Trophoblast cell (in vitro differentiated cells and primary cell): ENCODE measurements around the gene REEP1.
"Not testable (repeated sequence)": the region's sequence is repeated elsewhere in the genome, so short reads cannot be mapped to it uniquely, and the experiment has no call there.

Experiments used
- DNase-seq, 2 donors: peaks; one replicate each; pipeline ENCODE4 v3.0.0-alpha.2; 2016
- H2AFZ ChIP-seq: 2 replicates; pipeline ENCODE4 v1.6.1; 2013; ENCODE audit warnings: low read length, moderate library complexity, mild to moderate bottlenecking; ENCODE audit not compliant: insufficient read depth, poor library complexity
- H2AK5ac ChIP-seq: 2 replicates; pipeline ENCODE4 v1.6.1; 2013; ENCODE audit warnings: mild to moderate bottlenecking, low read length
- H2BK120ac ChIP-seq: 2 replicates; pipeline ENCODE4 v1.6.1; 2013; ENCODE audit warnings: low read length, mild to moderate bottlenecking, moderate library complexity; ENCODE audit not compliant: insufficient read depth, poor library complexity
- H2BK12ac ChIP-seq: 2 replicates; pipeline ENCODE4 v1.6.1; 2013; ENCODE audit warnings: mild to moderate bottlenecking, low read length, moderate library complexity
- H2BK5ac ChIP-seq: 2 replicates; pipeline ENCODE4 v1.6.1; 2013; ENCODE audit warnings: low read length, low read depth, moderate library complexity, mild to moderate bottlenecking; ENCODE audit not compliant: poor library complexity
- H3K14ac ChIP-seq: 2 replicates; pipeline ENCODE4 v1.6.1; 2013; ENCODE audit warnings: mild to moderate bottlenecking, low read length
- H3K18ac ChIP-seq: 2 replicates; pipeline ENCODE4 v1.6.1; 2013; ENCODE audit warnings: mild to moderate bottlenecking, low read length
- H3K23ac ChIP-seq: 2 replicates; pipeline ENCODE4 v1.6.1; 2013; ENCODE audit warnings: low read length
- H3K27ac ChIP-seq: 2 replicates; pipeline ENCODE4 v1.5.1; 2013; ENCODE audit warnings: low read depth, mild to moderate bottlenecking, inconsistent platforms, low read length, moderate library complexity
- H3K27me3 ChIP-seq: 2 replicates; pipeline ENCODE4 v1.6.1; 2013; ENCODE audit warnings: inconsistent platforms, mild to moderate bottlenecking, low read length, moderate library complexity; ENCODE audit not compliant: insufficient read depth
- H3K36me3 ChIP-seq, 2 experiments: 1 replicate in 1 of 2; 2 replicates in 1 of 2; pipeline ENCODE4 v1.6.1; 2013; ENCODE audit warnings: low read length in 2 of 2, mild to moderate bottlenecking in 2 of 2, moderate library complexity in 1 of 2; ENCODE audit not compliant: insufficient read depth in 2 of 2, control insufficient read depth in 1 of 2
- H3K4ac ChIP-seq: 2 replicates; pipeline ENCODE4 v1.6.1; 2013; ENCODE audit warnings: low read depth, mild to moderate bottlenecking, low read length, moderate library complexity
- H3K4me1 ChIP-seq, 2 experiments: 1 replicate in 1 of 2; 2 replicates in 1 of 2; pipeline ENCODE4 v1.6.1; 2013; ENCODE audit warnings: low read length in 2 of 2, mild to moderate bottlenecking in 2 of 2, moderate library complexity in 1 of 2; ENCODE audit not compliant: insufficient read depth in 2 of 2, control insufficient read depth in 1 of 2
- H3K4me2 ChIP-seq: 2 replicates; pipeline ENCODE4 v1.6.1; 2013; ENCODE audit warnings: inconsistent platforms, mild to moderate bottlenecking, low read length, moderate library complexity
- H3K4me3 ChIP-seq: 2 replicates; pipeline ENCODE4 v1.5.1; 2013; ENCODE audit warnings: mild to moderate bottlenecking, low read depth, low read length, inconsistent platforms
- H3K79me1 ChIP-seq: one replicate; pipeline ENCODE4 v1.6.1; 2013; ENCODE audit warnings: low read length
- H3K79me2 ChIP-seq: 2 replicates; pipeline ENCODE4 v1.6.1; 2013; ENCODE audit warnings: low read length, mild to moderate bottlenecking; ENCODE audit not compliant: control insufficient read depth, insufficient read depth, poor library complexity
- H3K9ac ChIP-seq: 2 replicates; pipeline ENCODE4 v1.6.1; 2013; ENCODE audit warnings: mild to moderate bottlenecking, low read length
- H3K9me3 ChIP-seq: 2 replicates; pipeline ENCODE4 v1.6.1; 2013; ENCODE audit warnings: low read depth, mild to moderate bottlenecking, control low read depth, inconsistent platforms, low read length; ENCODE audit not compliant: insufficient read depth
- H4K12ac ChIP-seq: 2 replicates; pipeline ENCODE4 v1.6.1; 2013; ENCODE audit warnings: low read depth, mild to moderate bottlenecking, low read length, moderate library complexity
- H4K8ac ChIP-seq: 2 replicates; pipeline ENCODE4 v1.6.1; 2013; ENCODE audit warnings: low read depth, mild to moderate bottlenecking, low read length, moderate library complexity
- H4K91ac ChIP-seq: one replicate; pipeline ENCODE4 v1.6.1; 2013; ENCODE audit warnings: low read depth, mild to moderate bottlenecking, low read length, moderate library complexity
- WGBS: extraction: QIAGEN DNeasy Blood & Tissue Kit; methylation state at CpG from one replicate; pipeline ENCODE4 v1.1.7; 2013; ENCODE audit warnings: missing lambda C conversion rate; ENCODE audit not compliant: insufficient read length, insufficient coverage; ENCODE audit errors: extremely low coverage; 5-methylcytosine and 5-hydroxymethylcytosine counted together

REEP1 gene

GRCh38 chr2:86231680-86232372, 105.6 kb downstream of the REEP1 start:
- no peak overlapping the region for H4K12ac ChIP-seq
- H3K4me2 ChIP-seq: no peak overlapping the region
- H2BK5ac ChIP-seq: no peak overlapping the region
- no peaks in the 10 kb centered on the region for H3K4me1 ChIP-seq
- no peaks in the 10 kb centered on the region for H3K27me3 ChIP-seq
- no peak overlapping the region for H2BK12ac ChIP-seq
- H3K9ac ChIP-seq: no peak overlapping the region
- H3K79me2 ChIP-seq: no peaks in the 10 kb centered on the region
- no peak overlapping the region for H2AFZ ChIP-seq
- no peak overlapping the region for H3K27ac ChIP-seq
- H3K4me3 ChIP-seq: no peak overlapping the region
- no peaks in the 10 kb centered on the region for H3K36me3 ChIP-seq
- no peak overlapping the region for H2AK5ac ChIP-seq
- no peak overlapping the region for H3K23ac ChIP-seq
- H3K9me3 ChIP-seq: peaks cover 5% of the 10 kb centered on the region
- DNase-seq: no peak
- no peak overlapping the region for H2BK120ac ChIP-seq
- no CpG with 5 or more reads among the region's 13 CpGs for WGBS
- H3K79me1 ChIP-seq: no peaks in the 10 kb centered on the region
- no peak overlapping the region for H3K14ac ChIP-seq
- H3K18ac ChIP-seq: no peak overlapping the region
- H3K4ac ChIP-seq: no peak overlapping the region
- no peak overlapping the region for H4K8ac ChIP-seq
- H4K91ac ChIP-seq: no peak overlapping the region

DNA sequence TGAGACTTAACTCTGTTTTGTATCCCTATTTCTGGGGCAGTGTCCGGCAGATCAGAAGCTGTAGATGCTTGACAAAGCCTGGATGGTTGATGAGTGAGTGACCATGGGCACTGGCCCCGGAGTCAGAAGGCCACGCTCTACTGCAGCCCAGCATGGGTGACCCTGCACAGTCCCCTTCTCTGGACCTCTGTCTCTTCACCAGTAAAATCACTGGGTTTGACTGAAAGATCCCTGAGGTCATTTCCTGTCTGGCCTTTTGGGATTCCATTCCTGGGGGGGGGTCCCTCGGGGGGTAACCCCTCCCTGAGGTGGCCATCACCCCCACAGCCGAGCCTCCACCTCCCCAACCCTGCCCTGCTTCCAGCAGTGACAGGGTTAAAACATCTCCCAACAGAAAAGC, 106.5 kb downstream of the REEP1 start:
- Histone ChIP-seq H3K4me1 (no peaks in the 10 kb centered on the region), H3K23ac (no peak overlapping the region), H4K12ac (no peak overlapping the region), H4K8ac (no peak overlapping the region), H2BK5ac (no peak overlapping the region), H3K9me3 (peaks cover 5% of the 10 kb centered on the region), H3K4me2 (no peak overlapping the region), H2BK120ac (no peak overlapping the region), H3K18ac (no peak overlapping the region), H2BK12ac (no peak overlapping the region), H3K27ac (no peak overlapping the region), H4K91ac (no peak overlapping the region), H3K9ac (no peak overlapping the region), H3K36me3 (no peaks in the 10 kb centered on the region), H2AFZ (no peak overlapping the region), H3K4me3 (no peak overlapping the region), H2AK5ac (no peak overlapping the region), H3K14ac (no peak overlapping the region), H3K4ac (no peak overlapping the region), H3K79me2 (no peaks in the 10 kb centered on the region), H3K27me3 (no peaks in the 10 kb centered on the region), H3K79me1 (no peaks in the 10 kb centered on the region)
- WGBS: no CpG with 5 or more reads among the region's 5 CpGs
- no peak for DNase-seq

DNA sequence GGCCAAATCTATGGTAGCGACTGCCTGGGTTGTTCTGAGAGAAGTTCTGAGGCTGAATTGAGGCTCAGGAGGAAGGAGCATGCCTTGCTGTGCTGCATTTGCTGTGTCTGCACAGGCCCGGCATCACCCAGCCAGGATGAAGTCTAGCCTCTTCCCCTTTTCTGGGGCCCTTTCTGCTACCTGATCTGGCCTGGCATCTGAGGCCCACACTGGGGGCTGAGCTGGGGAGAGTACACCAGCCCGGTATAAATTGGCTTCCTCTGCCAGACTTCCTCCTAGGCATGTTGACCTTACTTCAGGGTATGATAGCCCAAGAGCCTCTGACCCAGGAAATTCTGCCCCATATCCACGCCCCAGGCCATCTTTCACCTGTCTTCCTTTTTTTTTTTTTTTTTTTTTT, 108.2 kb downstream of the REEP1 start:
- no peak overlapping the region for H2BK12ac ChIP-seq

GRCh38 chr2:86228574-86228973, 108.9 kb downstream of the REEP1 start:
- H4K12ac ChIP-seq, H3K79me1 ChIP-seq, H3K9me3 ChIP-seq, H4K91ac ChIP-seq, H2AK5ac ChIP-seq, H3K9ac ChIP-seq, H2BK12ac ChIP-seq, DNase-seq, H2AFZ ChIP-seq, H2BK5ac ChIP-seq, H3K79me2 ChIP-seq, H3K4me2 ChIP-seq, H3K27ac ChIP-seq, H3K4me1 ChIP-seq, H3K4me3 ChIP-seq, H3K36me3 ChIP-seq, H3K18ac ChIP-seq, H3K14ac ChIP-seq, H3K4ac ChIP-seq, H3K27me3 ChIP-seq, H2BK120ac ChIP-seq, H3K23ac ChIP-seq, H4K8ac ChIP-seq: not testable (repeated sequence)
- whole genome bisulfite sequencing: no CpG with 5 or more reads among the region's 8 CpGs

More for the DNA sequence above, 108.2 kb downstream of the REEP1 start:
- WGBS: no CpG with 5 or more reads among the region's 4 CpGs
- Histone ChIP-seq H2BK5ac (no peak overlapping the region), H2AK5ac (no peak overlapping the region), H3K27me3 (no peaks in the 10 kb centered on the region), H4K12ac (no peak overlapping the region), H3K4me1 (no peaks in the 10 kb centered on the region), H3K36me3 (no peaks in the 10 kb centered on the region), H3K23ac (no peak overlapping the region), H4K8ac (no peak overlapping the region), H3K79me1 (no peaks in the 10 kb centered on the region), H4K91ac (no peak overlapping the region), H3K9me3 (peaks cover 5% of the 10 kb centered on the region), H3K18ac (no peak overlapping the region), H3K4ac (no peak overlapping the region), H2BK120ac (no peak overlapping the region), H3K4me2 (no peak overlapping the region), H2AFZ (no peak overlapping the region), H3K4me3 (no peak overlapping the region), H3K27ac (no peak overlapping the region), H3K9ac (no peak overlapping the region), H3K79me2 (no peaks in the 10 kb centered on the region), H3K14ac (no peak overlapping the region)
- DNase-seq: no peak
